ENCODE results near the gene LYRM7.
"Not testable (repeated sequence)": the region's sequence is repeated elsewhere in the genome, so short reads cannot be mapped to it uniquely, and the experiment has no call there.

Gene LYRM7

DNA sequence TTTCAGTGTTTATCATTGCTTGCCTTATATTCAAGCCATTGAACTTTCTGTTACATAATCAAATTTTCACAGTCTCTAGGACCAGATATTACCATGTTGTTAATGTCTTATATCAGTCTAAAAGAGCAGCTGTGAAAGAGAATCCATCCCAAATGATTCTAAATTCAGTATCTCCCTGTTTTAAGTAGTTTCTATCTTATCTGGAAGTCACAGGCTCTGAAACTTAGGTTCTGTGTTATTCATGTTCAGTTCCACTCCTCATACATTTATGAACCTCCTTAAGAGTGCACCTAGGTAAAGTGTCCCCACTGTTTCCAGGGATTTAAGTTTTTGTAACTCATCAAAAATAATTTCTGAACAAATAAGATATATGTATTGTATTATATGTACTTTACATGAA, 9.7 kb downstream of the LYRM7 start:
- Histone ChIP-seq H3K4me1 (ENCODE audit: insufficient read depth, insufficient read length) (no peaks in the 10 kb centered on the region), H3K9ac (ENCODE audit: insufficient read length, low read depth) (no peak overlapping the region), H3K36me3 (ENCODE audit: insufficient read depth, insufficient read length, low read length) (peaks cover 3% of the 10 kb centered on the region), H3K9me3 (ENCODE audit: insufficient read depth, low read length) (no peaks in the 10 kb centered on the region), H3K4me3 (ENCODE audit: insufficient read length, low read depth) (no peak overlapping the region), H3K27me3 (ENCODE audit: insufficient read depth, insufficient read length) (no peaks in the 10 kb centered on the region)
- no peak for DNase-seq (ENCODE audit: low read depth, low spot score)
- TF ChIP-seq YY1 (IDR thresholded peaks at IDR 0.05; ENCODE audit: insufficient read depth, insufficient read length), result no peak
- no peak for TF ChIP-seq SUZ12 (IDR thresholded peaks at IDR 0.05; ENCODE audit: extremely low read depth, insufficient read depth, insufficient read length)
- TF ChIP-seq ZNF274 (IDR thresholded peaks at IDR 0.05; ENCODE audit: low read depth, low read length), result no peak

DNA sequence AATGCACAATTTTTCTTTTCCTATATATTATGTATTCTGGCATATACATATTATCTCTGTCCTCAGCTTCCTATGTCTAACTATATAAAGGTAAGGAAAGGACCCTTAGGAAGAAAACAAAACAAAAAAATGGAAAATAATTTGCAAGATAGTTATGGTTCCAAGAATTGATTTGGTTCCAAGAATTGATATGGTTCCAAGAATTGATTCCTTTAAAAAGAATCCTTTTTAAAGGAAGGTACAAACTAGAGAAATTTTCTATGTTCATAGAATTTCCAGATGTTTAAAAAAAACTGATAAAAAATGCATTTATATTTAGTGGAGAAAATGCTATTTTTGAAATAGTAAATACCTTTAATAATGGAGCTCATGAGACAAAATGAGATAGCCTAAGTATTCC, 12.1 kb downstream of the LYRM7 start:
- H3K27me3 ChIP-seq (ENCODE audit: insufficient read depth, insufficient read length), result no peaks in the 10 kb centered on the region

DNA sequence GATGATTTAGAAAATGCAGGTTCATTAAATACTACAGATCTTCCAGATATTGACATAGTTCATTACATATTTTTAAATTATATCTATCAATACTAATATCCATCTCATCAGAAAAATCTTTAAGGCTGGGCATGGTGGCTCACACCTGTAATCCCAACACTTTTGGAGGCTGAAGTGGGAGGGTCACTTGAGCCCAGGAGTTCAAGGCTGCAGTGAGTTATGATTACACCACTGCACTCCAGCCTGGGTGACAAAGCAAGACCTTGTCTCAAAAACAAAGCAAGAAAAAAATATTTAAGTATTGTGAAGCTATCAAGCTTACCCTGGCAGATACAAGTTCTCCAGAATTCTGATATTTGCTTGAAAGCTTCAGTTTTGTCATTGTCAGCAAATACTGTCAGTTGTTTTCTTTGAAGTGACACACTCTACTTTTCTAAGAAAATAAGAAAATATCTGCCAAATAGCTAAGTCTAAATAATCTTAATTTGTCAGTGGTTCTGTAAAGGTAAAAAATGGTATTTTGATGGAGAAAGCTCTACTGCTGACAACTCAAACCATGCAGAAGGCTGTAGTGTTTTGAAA, 14.9 kb downstream of the LYRM7 start:
- H3K27me3 ChIP-seq (ENCODE audit: insufficient read depth, insufficient read length), result no peaks in the 10 kb centered on the region
- no peak for DNase-seq (ENCODE audit: low read depth, low spot score)
- peaks cover 3% of the 10 kb centered on the region for H3K36me3 ChIP-seq (ENCODE audit: insufficient read depth, insufficient read length, low read length)
- H3K9ac ChIP-seq (ENCODE audit: insufficient read length, low read depth), result no peak overlapping the region
- H3K4me1 ChIP-seq (ENCODE audit: insufficient read depth, insufficient read length), result no peaks in the 10 kb centered on the region
- no peaks in the 10 kb centered on the region for H3K9me3 ChIP-seq (ENCODE audit: insufficient read depth, low read length)
- no peak for TF ChIP-seq YY1 (IDR thresholded peaks at IDR 0.05; ENCODE audit: insufficient read depth, insufficient read length)
- TF ChIP-seq ZNF274 (IDR thresholded peaks at IDR 0.05; ENCODE audit: low read depth, low read length), result no peak
- no peak for TF ChIP-seq SUZ12 (IDR thresholded peaks at IDR 0.05; ENCODE audit: extremely low read depth, insufficient read depth, insufficient read length)
- H3K4me3 ChIP-seq (ENCODE audit: insufficient read length, low read depth), result no peak overlapping the region

More for the DNA sequence above, 12.1 kb downstream of the LYRM7 start:
- no peak for DNase-seq (ENCODE audit: low read depth, low spot score)
- no peaks in the 10 kb centered on the region for H3K9me3 ChIP-seq (ENCODE audit: insufficient read depth, low read length)
- no peak overlapping the region for H3K9ac ChIP-seq (ENCODE audit: insufficient read length, low read depth)
- TF ChIP-seq SUZ12 (IDR thresholded peaks at IDR 0.05; ENCODE audit: extremely low read depth, insufficient read depth, insufficient read length), result no peak
- TF ChIP-seq ZNF274 (IDR thresholded peaks at IDR 0.05; ENCODE audit: low read depth, low read length), result no peak
- no peak for TF ChIP-seq YY1 (IDR thresholded peaks at IDR 0.05; ENCODE audit: insufficient read depth, insufficient read length)
- H3K36me3 ChIP-seq (ENCODE audit: insufficient read depth, insufficient read length, low read length), result peaks cover 3% of the 10 kb centered on the region
- H3K4me1 ChIP-seq (ENCODE audit: insufficient read depth, insufficient read length), result no peaks in the 10 kb centered on the region
- no peak overlapping the region for H3K4me3 ChIP-seq (ENCODE audit: insufficient read length, low read depth)

DNA sequence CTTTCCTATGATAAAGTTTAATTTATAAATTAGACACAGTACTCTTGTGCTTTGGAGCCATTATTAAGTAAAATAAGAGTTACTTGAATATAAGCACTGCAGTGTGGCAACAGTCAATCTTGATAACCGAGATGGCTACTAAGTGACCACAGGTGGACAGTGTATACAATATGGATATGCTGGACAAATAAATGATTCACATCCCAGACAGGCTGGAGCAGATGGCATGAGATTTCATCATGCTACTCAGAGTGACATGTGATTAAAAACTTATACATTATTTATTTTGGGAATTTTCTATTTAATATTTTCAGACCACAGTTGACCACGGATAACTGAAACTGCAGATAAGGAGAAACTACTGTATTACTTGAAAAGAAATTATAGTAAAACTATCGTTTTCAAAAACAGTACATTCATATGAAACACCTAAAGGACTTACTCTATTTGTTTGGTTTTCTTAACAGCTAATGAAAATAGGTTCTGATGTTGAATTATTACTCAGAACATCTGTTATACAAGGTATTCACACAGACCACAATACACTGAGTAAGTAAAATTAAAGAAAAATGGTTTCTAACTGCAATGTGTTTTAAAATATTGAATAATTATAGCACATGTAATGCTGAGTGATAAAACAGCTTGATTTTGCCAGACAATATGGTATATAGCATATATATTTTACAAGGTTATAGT, 16.0 kb downstream of the LYRM7 start:
- Histone ChIP-seq H3K27me3 (ENCODE audit: insufficient read depth, insufficient read length) (no peaks in the 10 kb centered on the region), H3K4me1 (ENCODE audit: insufficient read depth, insufficient read length) (no peaks in the 10 kb centered on the region), H3K4me3 (ENCODE audit: insufficient read length, low read depth) (no peak overlapping the region), H3K9ac (ENCODE audit: insufficient read length, low read depth) (no peak overlapping the region), H3K36me3 (ENCODE audit: insufficient read depth, insufficient read length, low read length) (peaks cover 3% of the 10 kb centered on the region), H3K9me3 (ENCODE audit: insufficient read depth, low read length) (no peaks in the 10 kb centered on the region)
- no peak for DNase-seq (ENCODE audit: low read depth, low spot score)
- TF ChIP-seq ZNF274 (IDR thresholded peaks at IDR 0.05; ENCODE audit: low read depth, low read length) (no peak), SUZ12 (IDR thresholded peaks at IDR 0.05; ENCODE audit: extremely low read depth, insufficient read depth, insufficient read length) (no peak), YY1 (IDR thresholded peaks at IDR 0.05; ENCODE audit: insufficient read depth, insufficient read length) (no peak)

DNA sequence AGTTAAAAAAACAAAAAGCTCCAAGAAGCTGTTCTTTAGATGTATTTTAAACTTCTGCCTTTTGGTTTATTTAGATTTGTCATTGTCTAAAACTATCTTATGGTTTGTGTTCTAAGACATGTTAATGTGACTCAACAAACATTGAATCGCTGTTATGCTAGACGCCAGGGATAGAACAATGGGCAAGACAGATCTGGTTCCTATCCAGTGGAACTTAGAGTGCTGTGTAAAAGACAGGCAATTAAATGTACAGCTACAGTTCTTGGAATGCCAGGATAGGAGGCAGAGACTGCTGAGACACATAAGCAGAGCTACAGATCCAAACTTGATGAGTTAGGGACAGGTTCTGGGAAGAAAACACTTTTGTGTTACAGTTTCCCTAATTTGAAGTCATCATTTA, 22.4 kb downstream of the LYRM7 start:
- Histone ChIP-seq H3K9ac (ENCODE audit: insufficient read length, low read depth) (no peak overlapping the region), H3K27me3 (ENCODE audit: insufficient read depth, insufficient read length) (no peaks in the 10 kb centered on the region), H3K4me1 (ENCODE audit: insufficient read depth, insufficient read length) (no peaks in the 10 kb centered on the region), H3K9me3 (ENCODE audit: insufficient read depth, low read length) (no peaks in the 10 kb centered on the region), H3K36me3 (ENCODE audit: insufficient read depth, insufficient read length, low read length) (no peaks in the 10 kb centered on the region), H3K4me3 (ENCODE audit: insufficient read length, low read depth) (no peak overlapping the region)
- no peak for TF ChIP-seq SUZ12 (IDR thresholded peaks at IDR 0.05; ENCODE audit: extremely low read depth, insufficient read depth, insufficient read length)
- TF ChIP-seq ZNF274 (IDR thresholded peaks at IDR 0.05; ENCODE audit: low read depth, low read length), result no peak
- DNase-seq (ENCODE audit: low read depth, low spot score), result no peak

DNA sequence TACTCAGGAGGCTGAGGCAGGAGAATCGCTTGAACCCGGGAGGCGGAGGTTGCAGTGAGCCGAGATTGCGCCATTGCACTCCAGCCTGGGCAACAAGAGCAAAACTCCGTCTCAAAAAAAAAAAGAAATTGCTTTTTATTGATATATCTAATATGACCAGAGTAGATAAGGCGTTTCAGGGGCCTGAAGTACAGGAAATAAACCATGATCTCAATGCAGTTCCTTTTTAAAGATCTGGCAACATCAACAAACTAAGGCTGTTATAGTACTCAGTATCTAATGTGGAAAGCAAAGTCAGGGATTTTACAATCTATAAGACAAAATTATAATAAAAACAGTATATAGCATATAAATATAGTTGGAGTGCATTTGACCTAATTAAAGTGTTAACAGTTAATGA, 23.2 kb downstream of the LYRM7 start:
- H3K4me1 ChIP-seq (ENCODE audit: insufficient read depth, insufficient read length); H3K9me3 ChIP-seq (ENCODE audit: insufficient read depth, low read length); H3K36me3 ChIP-seq (ENCODE audit: insufficient read depth, insufficient read length, low read length); H3K9ac ChIP-seq (ENCODE audit: insufficient read length, low read depth); H3K4me3 ChIP-seq (ENCODE audit: insufficient read length, low read depth); DNase-seq (ENCODE audit: low read depth, low spot score); H3K27me3 ChIP-seq (ENCODE audit: insufficient read depth, insufficient read length): not testable (repeated sequence)

DNA sequence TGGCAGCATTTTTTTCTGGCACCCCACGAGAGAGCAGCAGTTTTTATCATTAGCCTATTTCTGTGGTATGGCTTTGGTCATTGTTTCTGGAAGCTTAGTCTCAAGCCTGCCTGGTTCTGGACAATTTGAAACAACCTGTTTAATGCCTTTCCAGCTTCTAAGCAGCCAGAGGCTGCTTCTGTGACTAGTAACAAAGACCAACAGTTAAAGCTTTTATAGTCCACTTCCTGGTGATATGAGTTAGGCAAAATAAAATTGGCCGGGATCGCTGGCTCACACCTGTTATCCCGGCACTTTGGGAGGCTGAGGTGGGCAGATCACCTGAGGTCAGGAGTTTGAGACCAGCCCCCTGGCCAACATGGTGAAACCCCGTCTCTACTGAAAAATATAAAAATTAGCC, 24.0 kb downstream of the LYRM7 start:
- DNase-seq (ENCODE audit: low read depth, low spot score), result no peak
- H3K4me1 ChIP-seq (ENCODE audit: insufficient read depth, insufficient read length), result no peaks in the 10 kb centered on the region
- no peak overlapping the region for H3K9ac ChIP-seq (ENCODE audit: insufficient read length, low read depth)
- no peaks in the 10 kb centered on the region for H3K36me3 ChIP-seq (ENCODE audit: insufficient read depth, insufficient read length, low read length)
- no peak overlapping the region for H3K4me3 ChIP-seq (ENCODE audit: insufficient read length, low read depth)
- no peaks in the 10 kb centered on the region for H3K27me3 ChIP-seq (ENCODE audit: insufficient read depth, insufficient read length)
- no peaks in the 10 kb centered on the region for H3K9me3 ChIP-seq (ENCODE audit: insufficient read depth, low read length)
- TF ChIP-seq YY1 (IDR thresholded peaks at IDR 0.05; ENCODE audit: insufficient read depth, insufficient read length) (no peak), ZNF274 (IDR thresholded peaks at IDR 0.05; ENCODE audit: low read depth, low read length) (no peak), SUZ12 (IDR thresholded peaks at IDR 0.05; ENCODE audit: extremely low read depth, insufficient read depth, insufficient read length) (no peak)

Measured in NT2/D1 (cell line).